Uterus (tissue), 4 donors: ENCODE data around the gene CDH2. TPM values are rescaled to one million over a fixed set of nuclear protein-coding genes. Genes with fewer than 3 reads are reported as not detected.

Experiments
- DNase-seq, 2 donors: peaks; one replicate each; pipeline ENCODE4 v3.0.0-alpha.2; 2019 to 2020
- H3K27ac ChIP-seq, 2 donors: fragments of 200-600 bp; sonication (generic); 1 replicate in 1 of 2; 2 replicates in 1 of 2; pipeline ENCODE4 v1.5.1; 2016 to 2018
- H3K27me3 ChIP-seq, 2 donors: fragments of 200-600 bp; sonication (generic); one replicate each; pipeline ENCODE4 v1.5.1; 2018 to 2019; ENCODE audit warnings: control low read depth in 1 of 2
- H3K36me3 ChIP-seq, 2 donors: fragments of 200-600 bp; sonication (generic); one replicate each; pipeline ENCODE4 v1.5.1; 2019; ENCODE audit warnings: control low read depth in 1 of 2
- H3K4me1 ChIP-seq, 2 donors: fragments of 200-600 bp; sonication (generic); one replicate each; pipeline ENCODE4 v1.5.1; 2018 to 2019; ENCODE audit warnings: control low read depth in 1 of 2
- H3K4me3 ChIP-seq, 2 donors: fragments of 200-600 bp; sonication (generic); 1 replicate in 1 of 2; 2 replicates in 1 of 2; pipeline ENCODE4 v1.5.1; 2018 to 2019; ENCODE audit warnings: mild to moderate bottlenecking in 1 of 2
- H3K9me3 ChIP-seq, 2 donors: fragments of 200-600 bp; sonication (generic); one replicate each; pipeline ENCODE4 v1.5.1; 2019; ENCODE audit warnings: control low read depth in 1 of 2
- POLR2A ChIP-seq, 2 donors: fragments of 450-650 bp; IDR thresholded peaks; one replicate each; pipeline ENCODE4 v1.6.1; 2016; ENCODE audit warnings: antibody characterized with exemption in 2 of 2, mild to moderate bottlenecking in 1 of 2, moderate library complexity in 1 of 2
- intact Hi-C: fragments of 100-400 bp; cut with DNase I; formaldehyde crosslinking; loops from one replicate; pipeline ENCODE4 v1.15.1; 2023; ENCODE audit warnings: low total_unique reads
- total RNA-seq, 4 donors: library from RNA; depleted of rRNA in 3 of 4; stranded (reverse); fragments of >200 nt in 3 of 4; gene quantifications; one replicate each; pipeline versions ENCODE4 v1.1.0 to v1.2.4, GENCODE V29; 2014 to 2023
- TF ChIP-seq, protein P1 (sequence below), 4 experiments: fragments of 200-600 bp in 2 of 4; fragments of 450-650 bp in 2 of 4; sonication (generic) in 2 of 4; IDR thresholded peaks; one replicate each; pipeline ENCODE4 v1.5.1; 2016 to 2019; ENCODE audit warnings: antibody characterized with exemption in 4 of 4, mild to moderate bottlenecking in 2 of 4, moderate library complexity in 1 of 4
- donor health status: DM: yes; HTN: yes; CAD: no.

The CDH2 gene
- total RNA-seq, 4 donors from 2014 or later, result 0.26 to 58.2 (median 1.9) TPM

DNA sequence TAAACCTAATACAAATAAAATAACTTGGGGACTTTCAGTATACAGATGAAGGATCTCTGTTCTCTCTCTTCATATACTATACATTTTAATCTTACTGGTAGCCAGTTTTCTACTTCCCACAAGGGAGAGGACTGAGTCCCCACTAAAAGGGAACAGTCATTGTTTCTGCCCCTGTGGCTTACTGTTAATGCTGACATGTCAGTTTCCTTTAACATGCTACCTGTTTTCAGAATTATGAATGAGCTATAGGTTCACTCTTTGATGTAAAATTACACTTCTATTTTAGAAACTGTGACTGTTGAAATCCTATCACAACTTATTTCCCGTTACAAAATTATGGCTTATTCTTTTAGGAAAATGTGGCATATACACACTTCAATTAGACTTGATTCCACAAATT is 207.7 kb downstream of the CDH2 start:
- no peak for DNase-seq
- Histone ChIP-seq H3K36me3 (no peaks in the 10 kb centered on the region), H3K4me1 (no peaks in the 10 kb centered on the region), H3K27ac (no peak overlapping the region), H3K27me3 (no peaks in the 10 kb centered on the region), H3K9me3 (no peaks in the 10 kb centered on the region), H3K4me3 (no peak overlapping the region)
- intact Hi-C loops, result no loop called here
- TF ChIP-seq POLR2A (IDR thresholded peaks at IDR 0.05), result no peak
- TF ChIP-seq, protein P1, sequence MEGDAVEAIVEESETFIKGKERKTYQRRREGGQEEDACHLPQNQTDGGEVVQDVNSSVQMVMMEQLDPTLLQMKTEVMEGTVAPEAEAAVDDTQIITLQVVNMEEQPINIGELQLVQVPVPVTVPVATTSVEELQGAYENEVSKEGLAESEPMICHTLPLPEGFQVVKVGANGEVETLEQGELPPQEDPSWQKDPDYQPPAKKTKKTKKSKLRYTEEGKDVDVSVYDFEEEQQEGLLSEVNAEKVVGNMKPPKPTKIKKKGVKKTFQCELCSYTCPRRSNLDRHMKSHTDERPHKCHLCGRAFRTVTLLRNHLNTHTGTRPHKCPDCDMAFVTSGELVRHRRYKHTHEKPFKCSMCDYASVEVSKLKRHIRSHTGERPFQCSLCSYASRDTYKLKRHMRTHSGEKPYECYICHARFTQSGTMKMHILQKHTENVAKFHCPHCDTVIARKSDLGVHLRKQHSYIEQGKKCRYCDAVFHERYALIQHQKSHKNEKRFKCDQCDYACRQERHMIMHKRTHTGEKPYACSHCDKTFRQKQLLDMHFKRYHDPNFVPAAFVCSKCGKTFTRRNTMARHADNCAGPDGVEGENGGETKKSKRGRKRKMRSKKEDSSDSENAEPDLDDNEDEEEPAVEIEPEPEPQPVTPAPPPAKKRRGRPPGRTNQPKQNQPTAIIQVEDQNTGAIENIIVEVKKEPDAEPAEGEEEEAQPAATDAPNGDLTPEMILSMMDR (IDR thresholded peaks at IDR 0.05), result no peak

- intact Hi-C loops, result no loop called here
- TF ChIP-seq POLR2A (IDR thresholded peaks at IDR 0.05), result no peak
- TF ChIP-seq, protein P1 (IDR thresholded peaks at IDR 0.05), result no peak
- Histone ChIP-seq H3K27ac (no peak overlapping the region), H3K27me3 (no peaks in the 10 kb centered on the region), H3K4me3 (no peak overlapping the region), H3K9me3 (no peaks in the 10 kb centered on the region), H3K4me1 (no peaks in the 10 kb centered on the region), H3K36me3 (no peaks in the 10 kb centered on the region)
- no peak for DNase-seq
Observed at GRCh38 chr18:27967913-27968824, 208.8 kb downstream of the CDH2 start.

DNA sequence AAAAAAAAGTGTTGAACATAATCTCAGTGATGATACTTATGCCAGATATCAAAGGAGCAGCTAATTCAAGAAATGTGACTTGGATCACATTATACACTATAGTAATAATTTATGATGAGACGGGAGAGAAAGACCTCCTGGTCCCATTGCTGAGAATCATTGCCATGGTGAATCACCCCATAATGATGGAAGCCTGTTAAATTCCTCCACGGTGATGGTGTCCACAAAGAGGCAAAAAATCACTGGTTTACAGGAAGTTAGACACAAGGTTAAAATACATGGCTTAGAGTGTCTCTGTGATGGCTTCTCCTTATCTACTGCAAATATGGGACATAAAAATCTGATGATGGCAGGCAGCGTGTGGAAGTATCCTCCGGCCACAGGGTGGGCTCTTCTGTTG is 210.0 kb downstream of the CDH2 start:
- no peak overlapping the region for H3K4me3 ChIP-seq
- H3K27me3 ChIP-seq, result no peaks in the 10 kb centered on the region
- DNase-seq, result no peak
- H3K9me3 ChIP-seq, result no peaks in the 10 kb centered on the region
- no peaks in the 10 kb centered on the region for H3K4me1 ChIP-seq
- TF ChIP-seq, protein P1 (IDR thresholded peaks at IDR 0.05), result no peak
- TF ChIP-seq POLR2A (IDR thresholded peaks at IDR 0.05), result no peak
- H3K36me3 ChIP-seq, result no peaks in the 10 kb centered on the region
- intact Hi-C loops, result no loop called here
- H3K27ac ChIP-seq, result no peak overlapping the region

DNA sequence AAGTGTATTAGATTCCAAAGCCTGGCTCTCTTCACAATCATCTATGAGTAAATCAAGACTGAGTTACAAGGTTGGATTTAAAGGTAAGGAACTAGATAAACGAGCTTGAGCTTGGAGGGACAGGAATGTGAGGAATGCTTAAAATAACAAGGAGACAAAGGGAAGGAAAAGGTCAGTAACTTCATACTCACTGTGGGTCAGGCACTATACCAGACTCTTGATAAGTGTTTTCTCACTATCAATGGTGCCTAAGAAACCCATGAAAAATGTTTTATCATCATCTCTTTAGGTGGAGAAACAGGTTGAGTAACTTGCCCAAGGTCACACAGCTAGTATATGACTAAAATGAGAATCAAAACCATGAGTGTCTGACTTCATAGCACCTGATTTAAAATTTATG is 212.1 kb downstream of the CDH2 start:
- intact Hi-C loops, result no loop called here
- H3K4me1 ChIP-seq, result no peaks in the 10 kb centered on the region
- no peaks in the 10 kb centered on the region for H3K36me3 ChIP-seq
- no peak for DNase-seq
- TF ChIP-seq, protein P1 (IDR thresholded peaks at IDR 0.05), result no peak
- TF ChIP-seq POLR2A (IDR thresholded peaks at IDR 0.05), result no peak
- H3K27me3 ChIP-seq, result no peaks in the 10 kb centered on the region
- no peaks in the 10 kb centered on the region for H3K9me3 ChIP-seq
- no peak overlapping the region for H3K4me3 ChIP-seq
- H3K27ac ChIP-seq, result no peak overlapping the region

DNA sequence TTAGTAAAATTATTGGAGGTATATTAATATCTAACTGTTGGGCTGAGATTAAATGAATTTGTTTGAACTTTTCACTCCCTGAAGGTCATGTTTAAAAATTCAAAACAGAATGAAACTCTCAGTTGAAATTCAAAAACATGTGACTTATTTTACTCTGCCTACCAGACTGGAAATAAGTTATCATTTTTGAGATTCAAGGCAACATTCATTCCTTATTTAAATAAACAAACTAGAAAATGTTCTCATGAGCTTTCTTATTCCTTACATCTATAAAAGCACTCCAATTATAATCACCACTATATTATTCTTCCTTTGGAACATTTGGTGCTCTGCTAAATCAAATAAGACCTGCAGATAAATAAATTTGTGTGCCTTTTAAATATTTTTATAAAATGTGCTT is 217.8 kb downstream of the CDH2 start:
- no peaks in the 10 kb centered on the region for H3K36me3 ChIP-seq
- no peaks in the 10 kb centered on the region for H3K27me3 ChIP-seq
- DNase-seq, result no peak
- no peaks in the 10 kb centered on the region for H3K9me3 ChIP-seq
- no peak overlapping the region for H3K27ac ChIP-seq
- H3K4me1 ChIP-seq, result no peaks in the 10 kb centered on the region
- no peak overlapping the region for H3K4me3 ChIP-seq
- intact Hi-C loops, result no loop called here
- TF ChIP-seq, protein P1 (IDR thresholded peaks at IDR 0.05), result no peak
- no peak for TF ChIP-seq POLR2A (IDR thresholded peaks at IDR 0.05)
